KBM-7 (cell line): Measurements from ENCODE around the gene TBATA.

Experiments used
- DNase-seq: peaks from one replicate; pipeline ENCODE4 v3.0.0-alpha.2; 2015
- in situ Hi-C: fragments of 300-500 bp; cut with MboI; formaldehyde crosslinking; loops from 2 replicates; pipeline ENCODE4 v1.14.3; 2020; ENCODE audit warnings: low sequenced_read_pairs, low pct_unique_long_range_greater_than_20kb, mixed read lengths

Gene TBATA

DNA sequence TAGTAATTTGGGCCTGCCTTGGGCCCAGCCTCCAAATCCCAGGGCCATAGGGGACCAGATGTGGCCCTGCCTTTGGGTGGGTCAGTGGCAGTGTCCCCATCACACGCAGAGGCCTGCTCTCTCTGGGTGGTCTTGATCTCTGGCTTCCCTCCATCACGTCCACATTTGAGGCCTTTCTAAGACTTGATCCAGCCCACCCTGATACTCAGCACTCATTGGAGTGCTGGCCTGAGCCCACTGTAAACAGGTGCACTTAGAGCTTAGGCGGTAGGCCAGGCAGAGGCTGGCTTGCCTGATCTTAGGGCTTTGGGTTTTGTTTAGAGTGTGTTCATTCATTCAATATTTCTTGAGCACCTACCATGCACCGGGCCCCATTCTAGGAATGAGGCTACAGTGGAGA, 52.6 kb downstream of the TBATA start:
- in situ Hi-C loops, result no loop called here

GRCh38 chr10:70730955-70731354, 54.2 kb downstream of the TBATA start:
- in situ Hi-C loops, result no loop called here
- DNase-seq, result no peak

More for the DNA sequence above, 52.6 kb downstream of the TBATA start:
- DNase-seq, result no peak

DNA sequence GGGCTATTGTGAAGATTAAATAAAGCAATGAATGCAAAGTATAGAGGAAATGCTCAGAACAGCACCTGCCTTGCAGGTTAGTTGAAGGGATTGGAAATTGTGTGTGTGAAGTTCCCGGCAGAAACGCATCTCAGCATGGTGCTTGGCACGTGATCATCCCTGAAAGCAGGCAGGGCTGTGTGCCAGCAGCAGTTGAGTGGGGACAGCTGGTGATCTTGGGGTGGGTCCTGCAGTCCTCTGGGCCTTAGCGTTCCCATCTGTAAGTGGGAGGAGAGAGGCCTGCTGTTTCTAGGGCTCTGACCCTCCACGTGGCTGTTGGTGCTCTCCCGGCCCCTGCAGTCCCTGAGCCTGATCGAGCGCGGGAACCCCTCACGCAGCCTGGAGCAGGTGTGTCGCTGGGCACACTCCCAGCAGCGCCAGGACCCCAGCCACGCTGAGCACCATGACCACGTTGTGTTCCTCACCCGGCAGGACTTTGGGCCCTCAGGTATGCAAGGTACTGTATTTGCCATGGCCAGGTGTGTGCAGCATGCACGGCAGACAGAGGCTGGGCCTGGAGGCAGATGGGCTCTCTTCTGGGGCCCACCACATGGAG, 55.3 kb downstream of the TBATA start:
- in situ Hi-C loops, result no loop called here
- DNase-seq, result no peak

DNA sequence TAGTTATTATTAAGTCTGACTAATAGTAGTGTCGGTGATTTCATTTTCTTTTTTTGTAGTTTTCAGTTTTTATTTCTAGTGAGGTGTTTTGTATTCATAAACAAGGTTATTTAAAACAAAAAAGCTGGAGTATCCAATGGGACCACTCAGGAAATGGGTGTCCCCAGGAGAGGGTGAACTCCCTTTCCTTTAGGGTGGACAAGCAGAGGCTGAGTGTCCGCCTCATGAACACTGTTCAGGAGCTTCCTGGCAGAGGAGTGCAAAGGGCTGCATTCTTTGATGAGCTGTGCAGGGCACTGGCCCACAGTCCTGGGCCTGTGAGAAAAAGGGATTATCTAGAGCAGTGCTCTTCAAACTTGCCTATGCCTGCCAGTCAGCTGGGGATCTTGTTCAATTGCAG, 56.8 kb downstream of the TBATA start:
- in situ Hi-C loops, result no loop called here
- DNase-seq, result no peak

DNA sequence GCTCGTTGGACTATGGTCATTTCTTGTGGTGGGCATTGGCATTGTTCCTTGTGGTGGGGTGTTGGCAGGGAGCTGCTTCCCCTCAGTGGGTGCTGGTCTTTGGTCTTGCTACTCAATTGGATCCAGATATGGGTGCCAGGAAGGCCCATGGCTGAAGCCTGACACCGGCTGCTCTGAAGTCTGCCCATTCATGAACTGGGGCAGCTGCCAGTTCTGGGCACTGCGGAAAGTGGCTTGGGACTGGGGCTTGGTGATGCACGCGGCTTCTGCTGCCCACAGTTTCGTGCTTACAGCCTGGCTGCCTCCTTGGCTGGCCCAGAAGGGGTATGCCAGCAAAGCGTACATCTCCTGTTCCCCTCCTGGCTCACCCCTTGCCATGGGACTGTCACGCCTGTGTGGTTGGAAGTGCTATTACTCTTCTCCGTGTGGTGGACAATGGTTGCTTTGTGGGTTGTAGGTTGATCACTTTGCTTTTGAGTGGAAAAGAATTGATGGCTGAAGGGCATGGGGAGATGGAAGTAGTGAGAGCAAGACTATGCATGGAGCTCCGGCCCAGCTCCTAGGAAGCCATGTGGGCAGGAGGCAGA, 58.2 kb downstream of the TBATA start:
- in situ Hi-C loops, result no loop called here
- no peak for DNase-seq

DNA sequence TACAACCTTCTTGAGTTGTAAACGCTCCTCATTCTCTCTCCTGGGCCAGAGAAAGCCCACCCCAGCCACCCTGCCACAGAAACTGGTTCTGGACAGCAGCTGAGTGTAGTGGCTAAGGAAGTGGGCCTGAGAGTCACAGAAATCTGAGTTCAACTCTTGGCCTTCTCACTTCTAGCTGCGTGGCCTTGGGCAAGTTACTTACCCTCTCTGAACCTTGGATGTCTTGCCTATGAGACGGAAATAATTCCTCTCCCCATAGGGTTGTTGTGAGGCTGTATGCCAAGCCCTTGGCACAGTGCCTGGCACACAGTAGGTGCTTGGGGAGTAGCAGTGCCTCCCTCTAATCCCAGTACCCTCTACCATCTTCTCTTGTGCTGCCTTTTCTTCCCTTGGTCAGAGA, 61.4 kb downstream of the TBATA start:
- DNase-seq, result no peak
- in situ Hi-C loops, result no loop called here

DNA sequence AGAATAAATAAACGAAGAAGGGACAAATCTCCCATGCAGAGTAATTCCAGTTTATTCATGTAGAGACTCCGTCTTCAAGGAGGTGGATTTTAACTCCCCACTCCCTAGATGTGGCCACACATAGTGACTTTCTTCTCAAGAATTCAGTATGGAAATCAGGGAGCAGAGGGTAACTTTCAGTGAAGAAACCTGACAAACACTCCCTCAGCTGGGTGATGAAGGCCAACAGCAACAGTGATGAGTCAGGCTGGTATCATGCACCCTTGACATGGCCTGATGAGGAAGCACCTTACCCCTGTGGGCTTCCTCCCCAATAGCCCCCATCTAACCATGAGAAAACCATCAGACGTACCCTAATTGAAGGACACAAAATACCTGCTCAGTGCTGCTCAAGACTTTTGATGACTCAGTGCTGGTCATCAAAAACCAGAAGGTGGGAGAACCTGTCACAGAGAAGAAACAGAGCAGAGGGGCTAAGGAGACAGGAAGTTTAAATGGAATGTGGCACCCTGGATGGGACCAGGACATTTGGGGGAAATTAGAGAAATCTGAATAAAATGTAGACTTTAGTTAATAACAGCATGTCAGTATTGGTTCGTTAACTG, 62.3 kb downstream of the TBATA start:
- in situ Hi-C loops, result no loop called here
- DNase-seq, result no peak
